Measurements from ENCODE around the gene SPOUT1. TPM values are rescaled to one million over a fixed set of nuclear protein-coding genes. Genes with fewer than 3 reads are reported as not detected.

SPOUT1 gene
- total RNA-seq, 1 donor from 2014 or later: 62.1 TPM

DNA sequence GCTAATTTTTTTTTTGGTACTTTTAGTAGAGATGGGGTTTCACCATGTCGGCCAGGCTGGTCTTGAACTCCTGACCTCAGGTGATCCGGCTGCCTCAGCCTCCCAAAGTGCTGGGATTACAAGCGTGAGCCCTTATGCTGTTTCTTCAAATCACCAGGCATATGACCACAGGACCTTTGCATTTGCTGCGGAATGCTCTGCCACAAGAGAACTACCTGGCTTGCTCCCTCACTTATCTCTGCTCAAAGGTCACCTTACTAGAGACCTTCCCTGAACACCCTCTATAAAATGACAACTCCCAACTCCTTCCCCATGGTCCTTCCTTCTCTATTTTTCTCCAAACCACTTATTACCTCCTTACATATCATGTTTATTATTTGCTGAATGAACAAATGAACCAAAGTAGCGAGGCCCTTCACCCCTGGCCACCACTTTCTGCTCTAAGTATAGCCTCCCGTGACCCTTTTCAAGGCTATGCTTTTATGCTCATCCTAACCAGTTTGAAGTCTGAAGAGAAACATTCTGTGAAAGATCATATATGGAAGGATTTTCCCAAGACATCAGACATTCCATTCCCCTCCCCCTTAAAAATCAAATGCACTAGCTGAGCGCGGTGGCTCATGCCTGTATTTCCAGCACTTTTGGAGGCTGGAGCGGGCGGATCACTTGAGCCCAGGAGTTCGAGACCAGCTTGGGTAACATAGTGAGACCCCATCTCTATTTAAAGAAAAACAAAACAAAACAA, 59.1 kb downstream of the SPOUT1 start:
- Mint-ChIP-seq H3K27ac (ENCODE audit: unreplicated experiment) (peak overlapping the region; percentile 31), H3K4me1 (ENCODE audit: unreplicated experiment) (peaks cover 15% of the 10 kb centered on the region), H3K36me3 (ENCODE audit: low read depth, unreplicated experiment) (peaks cover 11% of the 10 kb centered on the region), H3K27me3 (ENCODE audit: unreplicated experiment) (peaks cover 11% of the 10 kb centered on the region), H3K4me3 (ENCODE audit: unreplicated experiment) (peak overlapping the region; percentile 94), H3K9me3 (ENCODE audit: unreplicated experiment) (no peaks in the 10 kb centered on the region)
- TF ChIP-seq CTCF (IDR thresholded peaks at IDR 0.05; ENCODE audit: unreplicated experiment): no peak
- no peak for DNase-seq (ENCODE audit: low spot score)

Other genes starting within 250 kb of the SPOUT1 start
- 35.4 TPM for gene DYNC2I2, start 172.9 kb downstream of the SPOUT1 start, total RNA-seq (ENCODE audit: unreplicated experiment)
- gene SET, start 140.6 kb downstream of the SPOUT1 start, total RNA-seq (ENCODE audit: unreplicated experiment): 420 TPM
- gene PKN3, start 127.3 kb downstream of the SPOUT1 start, total RNA-seq (ENCODE audit: unreplicated experiment): 14.7 TPM
- gene ZDHHC12, start 105.7 kb downstream of the SPOUT1 start, total RNA-seq (ENCODE audit: unreplicated experiment): 42.1 TPM
- 29.2 TPM for gene ZER1, start 57.9 kb downstream of the SPOUT1 start, total RNA-seq (ENCODE audit: unreplicated experiment)
- 58.8 TPM for gene TBC1D13, start 42.5 kb downstream of the SPOUT1 start, total RNA-seq (ENCODE audit: unreplicated experiment)
- 8.1 TPM for gene ENDOG, start 11.3 kb downstream of the SPOUT1 start, total RNA-seq (ENCODE audit: unreplicated experiment)
- 3.3 TPM for gene KYAT1, start 52.2 kb upstream of the SPOUT1 start, total RNA-seq (ENCODE audit: unreplicated experiment)
- 54.3 TPM for gene LRRC8A, start 52.3 kb upstream of the SPOUT1 start, total RNA-seq (ENCODE audit: unreplicated experiment)
- gene PHYHD1, start 91.2 kb upstream of the SPOUT1 start, total RNA-seq (ENCODE audit: unreplicated experiment): 10.3 TPM
- 18.2 TPM for gene DOLK, start 117.8 kb upstream of the SPOUT1 start, total RNA-seq (ENCODE audit: unreplicated experiment)
- 44.0 TPM for gene NUP188, start 117.9 kb upstream of the SPOUT1 start, total RNA-seq (ENCODE audit: unreplicated experiment)
- 94.3 TPM for gene SH3GLB2, start 198.5 kb upstream of the SPOUT1 start, total RNA-seq (ENCODE audit: unreplicated experiment)
- 32.9 TPM for gene MIGA2, start 206.8 kb upstream of the SPOUT1 start, total RNA-seq (ENCODE audit: unreplicated experiment)

All from endothelial cell (in vitro differentiated cells).